ENCODE measurements around the gene MAP3K2. TPM values are rescaled to one million over a fixed set of nuclear protein-coding genes. Genes with fewer than 3 reads are reported as not detected.
A peak's percentile ranks its signal among the peaks of the same experiment; 100 is the strongest.

MAP3K2 gene
- total and polyA plus RNA-seq, 2 of the 8 experiments (the other 6 are each of a cell fraction or from before 2014, with no cell fraction given): 2.0 to 23.2 TPM

DNA sequence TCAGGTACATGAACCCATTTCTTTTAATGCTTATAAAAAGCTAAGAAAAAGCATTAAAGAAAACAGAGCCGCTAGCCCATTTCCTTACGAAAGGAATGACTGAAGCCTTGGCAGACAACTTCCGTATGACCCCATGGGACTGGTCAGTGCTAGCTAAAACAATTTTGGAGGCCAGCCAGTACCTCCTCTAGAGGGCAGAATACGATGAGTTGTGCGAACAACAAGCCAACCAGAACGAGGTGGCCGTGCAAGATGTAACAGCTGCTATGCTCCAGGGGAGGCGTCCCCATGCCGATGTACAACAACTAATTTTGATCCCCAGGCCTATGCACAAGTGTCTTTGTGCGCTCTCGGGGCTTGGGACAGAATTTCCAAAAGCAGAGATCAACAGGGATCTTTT, 16.7 kb downstream of the MAP3K2 start:
- no peak overlapping the region for H3K56ac ChIP-seq (replicated peaks; ENCODE audit: insufficient read length, low read depth, low read length)
- H2BK120ac ChIP-seq (replicated peaks; ENCODE audit: low read depth, low read length): no peak overlapping the region
- ChIA-PET CTCF (ENCODE audit: partially characterized antibody) (interaction anchor here (1.0 to 2.0 kb wide), 3 partner anchors 38 to 109 kb away, joined by 4 to 6 read pairs (median 4); no protein-coding TSS in a partner anchor), POLR2A (ENCODE audit: partially characterized antibody) (no interaction called here)
- H3K4me3 ChIP-seq (ENCODE audit: extremely low read depth in 1 of 4, insufficient read depth in 2 of 4, low read depth in 3 of 4, low read length in 4 of 4): no peak overlapping the region
- peaks cover 0 to under 1% (median 0%) of the 10 kb centered on the region in 4 experiments; a peak in 2 of 7 replicates for H3K4me1 ChIP-seq (replicated peaks in 1 of 4; ENCODE audit: control insufficient read depth in 3 of 4, insufficient read depth in 4 of 4, low read length in 3 of 4)
- DNase-seq (ENCODE audit: low read depth in 1 of 2, low spot score in 2 of 2) (no peak), FAIRE-seq (no peak)
- TF ChIP-seq RAD21 (IDR thresholded peaks at IDR 0.05 in 1 of 2, conservative IDR thresholded peaks at IDR 0.05 in 1 of 2; ENCODE audit: low read depth in 2 of 2, low read length in 2 of 2) (0 out of 4 replicates have a peak, but pooled peaks of 1 of the 2 experiments have one; percentile 3), TBP (IDR thresholded peaks at IDR 0.05; ENCODE audit: low read depth, low read length) (no peak)
- no peak overlapping the region for H4K8ac ChIP-seq (ENCODE audit: extremely low read depth, insufficient read depth, low read length)
- no peak overlapping the region for H4K91ac ChIP-seq (replicated peaks; ENCODE audit: insufficient read length, low read length)
- no peak overlapping the region for H3K23ac ChIP-seq (ENCODE audit: insufficient read length)
- H3K14ac ChIP-seq (ENCODE audit: insufficient read length): no peak overlapping the region
- H3K4ac ChIP-seq (replicated peaks; ENCODE audit: insufficient read length, low read depth, low read length): no peak overlapping the region
- no peaks in the 10 kb centered on the region for H3K23me2 ChIP-seq (ENCODE audit: low read depth, low read length)
- no peak overlapping the region for H2BK20ac ChIP-seq (ENCODE audit: low read length)
- peaks cover 36 to 38% of the 10 kb centered on the region in 2 experiments for H3K9me3 ChIP-seq (ENCODE audit: insufficient read depth in 2 of 2, low read depth in 1 of 2, low read length in 1 of 2)
- H4K5ac ChIP-seq (ENCODE audit: insufficient read length, low read depth, low read length): no peak overlapping the region
- no peaks in the 10 kb centered on the region; the same call in 1 of the 2 replicates for H3K79me1 ChIP-seq (ENCODE audit: low read depth, low read length)
- H3K79me2 ChIP-seq (ENCODE audit: control insufficient read depth in 1 of 2, insufficient read depth in 2 of 2, low read length in 2 of 2): peaks cover 0 to 73% of the 10 kb centered on the region in 2 experiments; a peak in 3 of 4 replicates
- H3K4me2 ChIP-seq (ENCODE audit: insufficient read depth in 1 of 2, low read depth in 2 of 2, low read length in 2 of 2): no peak overlapping the region
- H2AFZ ChIP-seq (ENCODE audit: low read length): no peak overlapping the region
- 93% methylated on average over 11 of the region's 11 CpGs; no CpG with 5 or more reads in 1 of the 2 experiments for WGBS, 2 experiments (ENCODE audit: extremely low coverage in 1 of 2, insufficient coverage in 1 of 2, insufficient read length in 1 of 2, insufficient replicate concordance in 2 of 2, low coverage in 1 of 2, low lambda C conversion rate in 2 of 2, missing lambda C conversion rate in 1 of 2)
- H2AK5ac ChIP-seq (ENCODE audit: low read depth, low read length): no peak overlapping the region
- H3K18ac ChIP-seq (ENCODE audit: extremely low read depth, low read length): no peak overlapping the region
- no peaks in the 10 kb centered on the region for H3K27me3 ChIP-seq (replicated peaks in 1 of 4; ENCODE audit: control insufficient read depth in 3 of 4, extremely low read depth in 1 of 4, insufficient read depth in 3 of 4, low read length in 3 of 4)
- peaks cover 0 to 13% (median 0%) of the 10 kb centered on the region in 4 experiments; a peak in 2 of 8 replicates for H3K36me3 ChIP-seq (ENCODE audit: control insufficient read depth in 2 of 4, insufficient read depth in 4 of 4, low read length in 3 of 4)
- H3K27ac ChIP-seq (ENCODE audit: low read depth, low read length): no peak overlapping the region
- H2BK5ac ChIP-seq (ENCODE audit: low read depth, low read length): no peak overlapping the region
- H3K9ac ChIP-seq (replicated peaks in 1 of 4; ENCODE audit: extremely low read depth in 1 of 4, low read depth in 3 of 4, low read length in 3 of 4): no peak overlapping the region
- H2BK15ac ChIP-seq (ENCODE audit: low read length): no peak overlapping the region
- no peak overlapping the region for H2BK12ac ChIP-seq (ENCODE audit: low read depth, low read length)
- H4K20me1 ChIP-seq (replicated peaks in 1 of 2; ENCODE audit: control insufficient read depth in 1 of 2, insufficient read depth in 2 of 2, low read length in 2 of 2): no peaks in the 10 kb centered on the region
